HG03460 (cell line): ENCODE measurements around the gene ARMH2.
"Not testable (repeated sequence)": the region's sequence is repeated elsewhere in the genome, so short reads cannot be mapped to it uniquely, and the experiment has no call there.

Source experiments
- ATAC-seq: cut with Tn5 transposase; IDR thresholded peaks from one replicate; pipeline ENCODE4 v1.9.1; 2021; ENCODE audit not compliant: unreplicated experiment

ARMH2 gene

DNA sequence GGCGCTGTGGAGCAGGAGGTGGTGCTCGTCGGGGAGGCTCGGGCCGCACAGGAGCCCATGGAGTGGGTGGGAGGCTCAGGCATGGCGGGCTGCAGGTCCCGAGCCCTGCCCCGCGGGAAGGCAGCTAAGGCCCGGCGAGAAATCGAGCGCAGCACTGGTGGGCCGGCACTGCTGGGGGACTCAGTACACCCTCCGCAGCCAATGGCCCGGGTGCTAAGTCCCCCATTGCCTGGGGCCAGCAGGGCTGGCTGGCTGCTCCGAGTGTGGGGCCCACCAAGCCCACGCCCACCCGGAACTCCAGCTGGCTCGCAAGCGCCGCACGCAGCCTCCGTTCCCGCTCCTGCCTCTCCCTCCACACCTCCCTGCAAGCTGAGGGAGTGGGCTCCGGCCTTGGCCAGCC lies 32.7 kb downstream of the ARMH2 start:
- ATAC-seq, result not testable (repeated sequence)

DNA sequence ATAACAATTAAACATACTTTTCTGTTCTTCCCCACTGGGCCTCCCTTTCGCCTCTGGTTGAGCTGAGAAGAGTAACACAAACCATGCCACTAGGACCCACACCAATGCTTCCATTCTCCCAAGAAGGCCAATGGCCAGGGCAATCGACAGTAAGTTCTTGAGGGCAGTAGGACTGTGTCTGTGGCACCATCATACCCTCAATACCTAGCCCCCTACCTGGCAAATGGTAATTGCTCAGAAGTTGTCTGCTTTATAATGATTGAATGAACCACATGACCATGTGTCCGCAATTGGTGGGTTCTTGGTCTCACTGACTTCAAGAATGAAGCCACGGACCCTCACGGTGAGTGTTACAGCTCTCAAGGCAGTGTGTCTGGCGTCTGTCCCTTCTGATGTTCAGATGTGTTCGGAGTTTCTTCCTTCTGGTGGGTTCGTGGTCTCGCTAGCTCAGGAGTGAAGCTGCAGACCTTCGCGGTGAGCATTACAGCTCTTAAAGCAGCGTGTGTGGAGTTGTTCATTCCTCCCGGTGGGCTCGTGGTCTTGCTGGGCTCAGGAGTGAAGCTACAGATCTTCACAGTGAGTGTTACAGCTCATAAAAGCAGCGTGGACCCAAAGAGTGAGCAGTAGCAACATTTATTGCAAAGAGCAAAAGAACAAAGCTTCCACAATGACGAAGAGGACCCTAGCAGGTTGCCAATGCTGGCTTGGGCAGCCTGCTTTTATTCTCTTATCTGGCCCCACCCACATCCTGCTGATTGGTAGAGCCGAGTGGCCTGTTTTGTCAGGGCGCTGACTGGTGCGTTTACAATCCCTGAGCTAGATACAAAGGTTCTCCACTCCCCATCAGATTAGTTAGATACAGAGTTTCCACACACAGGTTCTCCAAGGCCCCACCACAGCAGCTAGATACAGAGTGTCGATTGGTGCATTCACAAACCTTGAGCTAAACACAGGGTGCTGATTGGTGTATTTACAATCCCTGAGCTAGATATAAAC lies 33.6 kb downstream of the ARMH2 start:
- ATAC-seq, result not testable (repeated sequence)

DNA sequence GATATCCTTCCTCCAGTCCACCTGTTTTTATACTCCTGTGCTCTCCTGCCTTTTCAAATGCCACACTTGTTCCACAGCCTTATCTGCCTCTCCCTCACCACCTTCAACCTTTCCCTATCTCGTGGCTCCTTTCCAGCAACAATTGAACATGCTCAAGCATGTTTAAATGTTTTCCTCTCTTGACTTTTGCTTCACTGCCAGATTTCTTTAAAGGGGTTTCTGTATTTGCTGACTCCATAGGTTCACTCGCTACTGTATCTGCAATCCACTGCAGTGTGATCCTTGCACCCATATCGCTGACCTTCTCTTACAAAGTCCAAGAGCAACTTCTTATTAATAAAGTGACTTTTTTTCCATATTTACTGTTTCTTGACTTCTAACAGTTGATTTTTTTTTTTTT lies 35.1 kb downstream of the ARMH2 start:
- no peak for ATAC-seq

DNA sequence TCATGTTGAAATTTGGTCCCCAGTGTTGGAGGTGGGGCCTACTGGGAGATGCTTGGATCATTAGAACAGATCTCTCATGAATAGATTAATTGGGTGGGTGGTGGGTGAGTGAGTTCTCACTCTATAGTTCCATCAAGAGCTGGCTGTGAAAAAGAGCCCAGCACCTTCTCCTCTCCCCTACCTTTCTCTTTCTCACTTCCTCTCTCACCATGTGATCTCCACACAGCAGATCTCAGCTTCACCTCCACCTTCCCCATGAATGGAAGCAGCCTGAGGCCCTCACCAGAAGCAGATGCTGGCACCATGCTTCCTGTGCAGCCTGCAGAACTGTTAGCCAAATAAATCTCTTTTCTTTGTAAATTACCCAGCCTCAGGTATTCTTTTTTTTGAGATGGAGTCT lies 36.9 kb downstream of the ARMH2 start:
- no peak for ATAC-seq

DNA sequence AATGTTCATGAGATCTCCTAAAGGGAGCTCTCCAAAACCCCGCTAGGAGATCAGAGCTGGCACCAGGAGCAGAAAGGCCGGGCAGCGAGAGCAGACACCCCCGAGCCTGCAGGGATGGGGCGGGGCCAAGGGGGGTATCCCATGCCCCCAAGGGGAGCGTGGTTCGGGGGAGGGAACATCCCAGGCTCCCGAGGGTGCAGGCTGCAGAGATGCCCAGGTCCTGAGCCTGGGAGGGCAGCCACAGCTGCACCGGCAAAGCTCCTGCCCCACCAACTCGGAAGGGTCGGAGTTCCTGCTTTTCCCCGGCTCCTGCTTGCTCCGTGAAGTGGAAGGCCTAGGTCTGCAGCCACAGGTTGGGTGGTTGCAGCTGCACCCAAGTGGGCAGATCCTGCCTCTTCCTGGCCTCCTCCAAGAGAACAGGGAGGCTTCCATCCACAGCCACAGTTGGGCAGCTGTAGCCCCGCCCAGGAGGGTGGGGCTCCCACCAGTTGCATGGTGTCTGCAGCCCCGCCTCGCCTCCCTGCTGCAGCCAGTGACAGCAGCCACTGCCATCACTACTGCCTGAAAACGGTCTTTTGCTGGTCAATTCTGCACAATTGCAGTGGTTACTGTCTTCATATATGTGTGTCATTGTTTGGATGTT lies 37.4 kb downstream of the ARMH2 start:
- ATAC-seq, result no peak

DNA sequence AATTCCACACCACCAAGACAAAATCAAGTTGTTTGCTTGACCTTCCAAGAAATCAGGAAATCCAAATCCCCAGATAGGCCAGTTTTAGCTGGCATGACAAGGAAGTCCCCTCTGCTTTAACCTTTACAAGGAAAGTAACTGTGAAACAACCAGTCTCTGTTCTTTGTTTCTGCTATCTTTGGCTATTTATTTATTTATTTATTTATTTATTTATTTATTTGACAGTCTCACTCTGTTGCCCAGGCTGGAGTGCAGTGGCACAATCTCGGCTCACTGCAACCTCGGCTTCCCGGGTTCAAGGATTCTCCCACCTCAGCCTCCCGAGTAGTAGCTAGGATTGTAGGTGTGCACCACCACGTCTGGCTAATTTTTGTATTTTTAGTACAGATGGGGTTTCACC lies 38.5 kb downstream of the ARMH2 start:
- ATAC-seq, result no peak

DNA sequence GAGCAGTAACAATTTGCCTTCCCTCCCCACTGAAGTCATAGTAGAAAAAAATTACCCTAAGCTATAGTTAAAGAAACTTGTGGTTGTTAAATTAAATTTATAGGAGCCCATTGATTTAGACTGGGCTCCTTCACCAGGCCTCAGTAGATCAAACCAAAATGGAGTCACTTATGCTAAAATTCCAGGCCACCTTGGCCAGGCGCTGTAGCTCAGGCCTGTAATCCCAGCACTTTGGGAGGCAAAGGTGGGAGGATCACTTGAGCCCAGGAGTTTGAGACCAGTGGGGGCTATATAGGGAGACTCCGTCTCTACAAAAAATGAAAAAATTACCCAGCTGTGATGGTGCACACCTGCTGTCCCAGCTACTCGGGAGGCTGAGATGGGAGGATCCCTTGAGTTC lies 39.0 kb downstream of the ARMH2 start:
- no peak for ATAC-seq

DNA sequence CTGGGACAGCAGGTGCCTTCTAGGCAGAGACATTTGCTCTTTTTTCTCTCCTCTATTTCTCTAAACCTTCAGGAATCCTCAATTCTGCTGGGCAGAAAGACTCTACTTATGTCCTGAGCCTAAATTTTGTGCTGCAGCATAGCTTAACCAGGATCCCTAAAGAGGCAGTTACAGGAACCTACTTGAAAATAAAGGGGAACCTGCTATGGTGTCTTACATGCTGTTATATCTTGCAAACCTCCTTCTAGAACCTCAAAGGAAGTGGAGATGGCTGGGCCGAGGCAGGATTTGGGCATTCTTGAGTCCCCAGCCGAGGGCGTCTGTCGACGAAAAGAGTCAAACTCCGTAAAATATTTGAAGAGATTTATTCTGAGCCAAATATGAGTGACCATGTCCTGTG lies 41.1 kb downstream of the ARMH2 start:
- no peak for ATAC-seq

DNA sequence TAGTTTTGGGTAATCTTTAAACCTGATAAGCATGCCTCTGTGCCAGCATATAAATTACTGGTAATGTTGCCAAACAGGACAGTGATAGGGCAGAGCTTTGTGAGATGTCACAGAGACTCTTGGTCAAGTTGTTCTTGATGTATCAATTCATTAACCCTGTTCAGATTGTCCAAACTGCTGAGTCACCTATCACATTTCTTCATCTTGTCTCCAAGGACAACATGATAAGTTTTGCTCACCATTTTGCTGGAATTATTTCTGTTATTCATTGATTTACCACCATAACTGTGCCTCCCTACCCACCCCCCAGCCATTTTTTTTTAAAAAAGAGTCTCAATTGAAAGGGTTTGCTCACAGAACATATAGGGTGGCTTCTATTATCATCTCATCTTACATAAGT lies 43.4 kb downstream of the ARMH2 start:
- no peak for ATAC-seq

DNA sequence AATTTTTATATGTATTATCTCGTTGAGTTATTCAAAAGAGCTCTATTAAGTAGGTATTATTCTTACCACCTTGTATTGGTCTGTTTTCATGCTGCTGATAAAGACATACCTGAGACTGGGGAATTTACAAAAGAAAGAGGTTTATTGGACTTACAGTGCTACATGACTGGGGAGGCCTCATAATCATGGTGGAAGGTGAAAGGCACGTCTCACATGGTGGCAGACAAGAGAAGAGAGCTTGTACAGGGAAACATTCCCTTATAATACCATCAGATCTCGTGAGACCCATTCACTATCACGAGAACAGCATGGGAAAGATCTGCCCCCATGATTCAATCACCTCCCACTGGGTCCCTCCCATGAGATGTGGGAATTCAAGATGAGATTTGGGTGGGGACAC lies 44.3 kb downstream of the ARMH2 start:
- not testable (repeated sequence) for ATAC-seq

DNA sequence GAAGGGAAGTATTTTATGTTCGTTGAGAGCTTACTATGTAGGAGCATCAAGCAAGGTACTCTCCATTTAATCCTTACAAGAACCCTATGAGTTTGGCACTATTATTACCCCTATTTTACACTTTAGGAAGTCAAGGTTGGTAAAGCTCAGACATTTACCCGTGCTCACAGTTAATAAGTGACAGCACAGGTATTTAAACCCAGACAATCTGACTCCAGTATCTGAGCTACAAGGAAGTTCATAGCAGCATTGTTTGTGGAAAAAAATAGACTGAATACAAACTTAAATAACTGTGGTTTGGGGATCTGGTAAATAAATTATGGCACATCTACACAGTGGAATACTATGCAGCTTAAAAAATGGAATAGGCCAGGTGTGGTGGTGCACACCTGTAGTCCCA lies 45.2 kb downstream of the ARMH2 start:
- no peak for ATAC-seq

DNA sequence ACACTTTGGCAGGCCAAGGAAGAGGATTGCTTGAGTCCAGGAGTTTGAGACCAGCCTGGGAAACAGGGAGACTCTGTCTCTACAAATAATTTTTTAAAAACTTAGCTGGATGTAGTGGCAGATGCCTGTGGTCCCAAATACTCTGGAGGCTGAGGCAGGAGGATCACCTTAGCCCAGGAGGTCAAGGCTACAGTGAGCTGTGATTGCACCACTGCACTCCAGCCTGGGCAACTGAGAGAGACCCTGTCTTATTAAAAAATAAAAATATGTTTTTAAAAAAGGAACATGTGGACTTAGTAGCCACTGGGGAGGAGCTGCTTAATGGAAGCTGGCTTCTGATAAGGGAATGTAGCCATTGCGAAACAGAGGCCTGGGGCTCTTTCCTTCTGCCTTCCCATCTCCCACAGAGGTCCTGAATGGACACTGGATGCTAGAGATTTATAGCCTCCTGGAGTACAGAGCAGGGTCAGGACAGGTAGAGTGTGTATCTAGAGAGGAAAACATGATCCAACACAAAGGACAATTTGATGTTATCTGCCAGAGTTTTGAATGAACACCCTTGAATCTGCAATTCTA lies 45.7 kb downstream of the ARMH2 start:
- no peak for ATAC-seq

DNA sequence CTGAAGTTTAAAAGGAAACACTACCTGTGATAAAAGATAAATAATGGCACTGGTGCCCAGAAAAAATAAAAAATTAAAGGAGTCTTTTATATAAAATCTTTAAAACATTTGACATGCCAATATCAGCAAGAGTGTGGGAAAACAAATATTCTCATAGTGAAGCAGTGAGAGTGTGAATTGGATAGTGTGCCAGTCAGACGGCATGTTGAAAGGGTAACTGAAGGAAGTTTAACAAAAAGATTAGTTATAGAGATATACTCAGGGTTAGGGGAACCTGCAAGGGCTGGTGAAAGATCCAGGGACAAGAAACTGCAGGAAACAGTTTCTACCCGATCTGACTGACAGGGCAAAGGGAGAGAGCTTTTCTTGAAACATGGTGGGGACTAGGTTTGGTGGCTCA lies 46.2 kb downstream of the ARMH2 start:
- ATAC-seq, result no peak

DNA sequence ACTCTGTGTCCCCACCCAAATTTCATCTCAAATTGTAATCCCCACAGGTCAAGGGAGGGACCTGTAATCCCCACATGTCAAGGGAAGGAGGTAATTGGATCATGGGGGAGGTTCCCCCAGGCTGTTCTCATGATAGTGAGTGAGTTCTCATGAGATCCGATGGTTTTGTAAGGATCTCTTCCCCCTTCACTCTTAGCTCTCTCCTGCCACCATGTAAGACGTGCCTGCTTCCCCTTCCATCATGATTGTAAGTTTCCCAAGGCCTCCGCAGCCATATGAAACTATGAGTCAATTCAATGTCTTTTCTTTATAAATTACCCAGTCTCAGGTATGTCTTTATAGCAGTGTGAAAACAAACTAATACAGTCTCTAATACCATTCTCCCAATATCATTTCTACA lies 47.8 kb downstream of the ARMH2 start:
- ATAC-seq, result not testable (repeated sequence)

DNA sequence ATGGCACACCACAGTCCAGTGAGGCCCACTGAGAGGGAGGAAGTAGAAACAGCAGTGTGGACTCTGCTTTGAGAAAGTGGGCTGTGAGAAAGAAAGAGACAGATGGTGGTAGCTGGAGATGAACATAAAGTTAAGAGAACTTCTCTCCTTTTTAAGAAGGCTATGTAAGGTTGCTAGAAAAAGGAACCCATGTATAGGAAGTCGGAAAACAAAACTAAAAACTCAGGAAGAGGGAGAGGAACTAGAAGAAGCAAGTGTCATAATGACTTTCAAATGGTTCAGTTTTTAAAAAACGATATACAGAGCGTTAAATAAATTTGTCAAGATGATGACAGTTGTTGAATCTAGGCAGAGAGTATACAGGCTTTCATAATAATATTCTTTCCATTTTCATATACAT lies 49.4 kb downstream of the ARMH2 start:
- ATAC-seq, result no peak
